ENCODE measurements around the gene PLXNA3.

- TF ChIP-seq EZH2 (IDR thresholded peaks at IDR 0.05; ENCODE audit: insufficient read depth, poor library complexity, severe bottlenecking) (no peak), EZH2phosphoT487 (IDR thresholded peaks at IDR 0.05; ENCODE audit: insufficient read depth, low read depth) (no peak)
Observed at GRCh38 chrX:154460326-154460725, 2.2 kb downstream of the PLXNA3 start.
